Tibial artery (tissue), 4 donors: Measurements from ENCODE around the gene PLPP3.

Experiments used
- DNase-seq, 2 donors: peaks; one replicate each; pipeline ENCODE4 v3.0.0-alpha.2; 2019
- H3K27ac ChIP-seq, 2 donors: fragments of 200-600 bp; sonication (generic) in 1 of 2; 1 replicate in 1 of 2; 2 replicates in 1 of 2; pipeline ENCODE4 v1.5.1; 2018 to 2019; ENCODE audit warnings: mild to moderate bottlenecking in 1 of 2
- H3K27me3 ChIP-seq, 2 donors: fragments of 200-600 bp; sonication (generic) in 1 of 2; one replicate each; pipeline versions ENCODE4 v1.5.1 to v1.6.0; 2016 to 2019
- H3K36me3 ChIP-seq, 3 donors: fragments of 200-600 bp; sonication (generic) in 2 of 3; one replicate each; pipeline ENCODE4 v1.5.1; 2016 to 2019; ENCODE audit warnings: mild to moderate bottlenecking in 2 of 3
- H3K4me1 ChIP-seq, 4 donors: fragments of 200-600 bp; sonication (generic) in 2 of 4; 1 replicate in 3 of 4; 2 replicates in 1 of 4; pipeline ENCODE4 v1.5.1; 2016 to 2019
- H3K4me3 ChIP-seq, 2 donors: fragments of 200-600 bp; sonication (generic) in 1 of 2; 1 replicate in 1 of 2; 2 replicates in 1 of 2; pipeline ENCODE4 v1.5.1; 2018 to 2019; ENCODE audit warnings: mild to moderate bottlenecking in 2 of 2
- H3K9me3 ChIP-seq, 3 donors: fragments of 200-600 bp; sonication (generic) in 1 of 3; one replicate each; pipeline ENCODE4 v1.5.1; 2016 to 2019
- CTCF ChIP-seq, 2 experiments: fragments of 200-600 bp in 1 of 2; fragments of 450-650 bp in 1 of 2; IDR thresholded peaks; one replicate each; pipeline ENCODE4 v1.5.1; 2017 to 2019; ENCODE audit warnings: antibody characterized with exemption in 2 of 2, mild to moderate bottlenecking in 1 of 2, moderate library complexity in 1 of 2
- intact Hi-C: fragments of 100-400 bp; cut with DNase I; formaldehyde crosslinking; loops from one replicate; pipeline ENCODE4 v1.15.0; 2023; ENCODE audit warnings: low total_unique reads

The PLPP3 gene

GRCh38 chr1:56466538-56466937 is 112.8 kb downstream of the PLPP3 start:
- intact Hi-C loops: no loop called here
- DNase-seq: no peak
- H3K36me3 ChIP-seq: no peaks in the 10 kb centered on the region
- H3K27me3 ChIP-seq: no peaks in the 10 kb centered on the region
- H3K4me3 ChIP-seq: no peak overlapping the region
- no peaks in the 10 kb centered on the region for H3K9me3 ChIP-seq
- TF ChIP-seq CTCF (IDR thresholded peaks at IDR 0.05): no peak
- H3K27ac ChIP-seq: no peak overlapping the region
- H3K4me1 ChIP-seq: no peaks in the 10 kb centered on the region

- DNase-seq: no peak
- no peak for TF ChIP-seq CTCF (IDR thresholded peaks at IDR 0.05)
- intact Hi-C loops: no loop called here
- Histone ChIP-seq H3K4me3 (no peak overlapping the region), H3K36me3 (no peaks in the 10 kb centered on the region), H3K27me3 (no peaks in the 10 kb centered on the region), H3K4me1 (no peaks in the 10 kb centered on the region), H3K9me3 (no peaks in the 10 kb centered on the region), H3K27ac (no peak overlapping the region)
These were observed 115.1 kb downstream of the PLPP3 start for GRCh38 chr1:56464294-56464693.

- no peak for TF ChIP-seq CTCF (IDR thresholded peaks at IDR 0.05)
- H3K9me3 ChIP-seq: no peaks in the 10 kb centered on the region
- no peak for DNase-seq
- H3K4me3 ChIP-seq: no peak overlapping the region
- H3K36me3 ChIP-seq: no peaks in the 10 kb centered on the region
- intact Hi-C loops: no loop called here
- H3K27me3 ChIP-seq: no peaks in the 10 kb centered on the region
- H3K27ac ChIP-seq: no peak overlapping the region
- no peaks in the 10 kb centered on the region for H3K4me1 ChIP-seq
These were observed 116.0 kb downstream of the PLPP3 start for GRCh38 chr1:56463376-56463775.

GRCh38 chr1:56462209-56462608 is 117.2 kb downstream of the PLPP3 start:
- Histone ChIP-seq H3K4me3 (no peak overlapping the region), H3K36me3 (no peaks in the 10 kb centered on the region), H3K27me3 (no peaks in the 10 kb centered on the region), H3K4me1 (no peaks in the 10 kb centered on the region), H3K27ac (no peak overlapping the region), H3K9me3 (no peaks in the 10 kb centered on the region)
- no peak for TF ChIP-seq CTCF (IDR thresholded peaks at IDR 0.05)
- DNase-seq: no peak
- intact Hi-C loops: no loop called here

- Histone ChIP-seq H3K36me3 (no peaks in the 10 kb centered on the region), H3K27me3 (no peaks in the 10 kb centered on the region), H3K27ac (no peak overlapping the region), H3K9me3 (no peaks in the 10 kb centered on the region), H3K4me3 (no peak overlapping the region), H3K4me1 (no peaks in the 10 kb centered on the region)
- no peak for DNase-seq
- TF ChIP-seq CTCF (IDR thresholded peaks at IDR 0.05): no peak
- intact Hi-C loops: no loop called here
These were observed 117.9 kb downstream of the PLPP3 start for GRCh38 chr1:56461158-56462127.
